Breast epithelium (tissue), 3 donors: ENCODE results near the gene RTN4RL1.

ENCODE experiments used
- CTCF ChIP-seq, 3 donors: fragments of 450-650 bp; IDR thresholded peaks; one replicate each; pipeline ENCODE4 v1.5.1; 2016 to 2017; ENCODE audit warnings: antibody characterized with exemption in 3 of 3, mild to moderate bottlenecking in 3 of 3, moderate library complexity in 3 of 3
- POLR2A ChIP-seq: fragments of 450-650 bp; IDR thresholded peaks from one replicate; pipeline ENCODE4 v1.6.1; 2016; ENCODE audit warnings: antibody characterized with exemption, mild to moderate bottlenecking, moderate library complexity
- POLR2AphosphoS5 ChIP-seq, 3 donors: sonication (generic); formaldehyde crosslinking; IDR thresholded peaks; one replicate each; pipeline ENCODE4 v1.6.1; 2017; ENCODE audit warnings: antibody characterized with exemption in 3 of 3

DNA sequence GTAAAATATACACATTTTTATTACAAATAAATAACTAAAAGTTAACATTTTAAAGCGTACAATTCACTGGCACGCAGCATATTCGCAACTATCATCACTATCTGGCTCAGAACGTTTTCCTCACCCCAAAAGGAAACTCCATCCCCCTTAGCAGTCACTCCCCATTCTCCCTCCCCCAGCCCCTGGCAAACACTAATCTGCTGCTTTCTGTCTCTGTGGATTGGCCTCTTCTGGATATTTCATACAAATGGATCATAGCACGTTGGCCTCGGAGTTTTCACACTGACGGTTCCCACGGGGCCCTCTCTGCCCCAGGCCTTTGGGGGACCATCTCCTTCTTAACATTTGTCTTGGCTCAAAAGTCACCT lies 64.6 kb downstream of the RTN4RL1 start:
- TF ChIP-seq CTCF (IDR thresholded peaks at IDR 0.05) (no peak), POLR2A (no peak), POLR2AphosphoS5 (IDR thresholded peaks at IDR 0.05) (no peak)
